GM23338 (cell line): ENCODE data around the gene LY86. TPM values are rescaled to one million over a fixed set of nuclear protein-coding genes. Genes with fewer than 3 reads are reported as not detected.

Experiments used
- ATAC-seq: fragments of 200-7000 bp; cut with Tn5 transposase; 3 replicates; pipeline ENCODE4 v1.9.1; 2020
- DNase-seq: peaks from one replicate; pipeline ENCODE4 v3.0.0-alpha.2; 2015; ENCODE audit warnings: low spot score
- H2AFZ ChIP-seq: fragments of 200-600 bp; sonication (generic); 2 replicates; pipeline ENCODE4 v1.8.0; 2016; ENCODE audit warnings: antibody characterized with exemption, mild to moderate bottlenecking, moderate library complexity
- H3F3A ChIP-seq: fragments of 200-600 bp; sonication (generic); replicated peaks from 2 replicates; pipeline ENCODE4 v1.8.0; 2017; ENCODE audit warnings: antibody characterized with exemption, mixed run types, low read depth
- H3K27ac ChIP-seq: fragments of 200-600 bp; sonication (generic); 2 replicates; pipeline ENCODE4 v1.6.1; 2016; ENCODE audit warnings: low read depth
- H3K27me3 ChIP-seq: fragments of 200-600 bp; sonication (generic); 2 replicates; pipeline ENCODE4 v1.8.0; 2016; ENCODE audit warnings: mild to moderate bottlenecking, mixed run types, moderate library complexity; ENCODE audit not compliant: insufficient read depth
- H3K36me3 ChIP-seq: fragments of 200-600 bp; sonication (generic); 2 replicates; pipeline ENCODE4 v1.8.0; 2016; ENCODE audit warnings: mild to moderate bottlenecking; ENCODE audit not compliant: insufficient read depth
- H3K4me1 ChIP-seq: fragments of 200-600 bp; sonication (generic); 2 replicates; pipeline ENCODE4 v1.8.0; 2016; ENCODE audit warnings: mild to moderate bottlenecking, moderate library complexity; ENCODE audit not compliant: insufficient read depth
- H3K4me2 ChIP-seq: fragments of 200-600 bp; sonication (generic); 2 replicates; pipeline ENCODE4 v1.7.1; 2017; ENCODE audit warnings: mixed run types
- H3K4me3 ChIP-seq: fragments of 200-600 bp; sonication (generic); 2 replicates; pipeline ENCODE4 v1.6.1; 2016; ENCODE audit warnings: mixed run types
- H3K79me2 ChIP-seq: fragments of 200-600 bp; sonication (generic); replicated peaks from 2 replicates; pipeline ENCODE4 v1.8.0; 2017; ENCODE audit warnings: mild to moderate bottlenecking; ENCODE audit not compliant: insufficient read depth
- H3K9me2 ChIP-seq: fragments of 200-600 bp; sonication (generic); 2 replicates; pipeline ENCODE4 v1.8.0; 2017; ENCODE audit not compliant: insufficient read depth
- H4K20me1 ChIP-seq: fragments of 200-600 bp; sonication (generic); replicated peaks from 2 replicates; pipeline ENCODE4 v1.8.0; 2017; ENCODE audit warnings: mild to moderate bottlenecking; ENCODE audit not compliant: insufficient read depth
- H3K27ac Mint-ChIP-seq: 2 replicates; pipeline ENCODE4 v1.8.0; 2020; ENCODE audit warnings: inconsistent platforms, mild to moderate bottlenecking, moderate library complexity, mixed read lengths
- H3K27me3 Mint-ChIP-seq: 3 replicates; pipeline ENCODE4 v1.8.0; 2022; ENCODE audit warnings: low read depth, mild to moderate bottlenecking, moderate library complexity, mixed read lengths, inconsistent platforms; ENCODE audit not compliant: insufficient read depth, poor library complexity
- H3K36me3 Mint-ChIP-seq: 3 replicates; pipeline ENCODE4 v1.8.0; 2021; ENCODE audit warnings: low read depth, mild to moderate bottlenecking, inconsistent platforms, moderate library complexity, mixed read lengths
- H3K4me1 Mint-ChIP-seq: 3 replicates; pipeline ENCODE4 v1.8.0; 2020; ENCODE audit warnings: mild to moderate bottlenecking, inconsistent platforms, mixed read lengths
- H3K4me3 Mint-ChIP-seq: 3 replicates; pipeline ENCODE4 v1.8.0; 2021; ENCODE audit warnings: moderate library complexity, mild to moderate bottlenecking, inconsistent platforms, mixed read lengths
- H3K9me3 Mint-ChIP-seq: 3 replicates; pipeline ENCODE4 v1.8.0; 2020; ENCODE audit warnings: moderate library complexity, mild to moderate bottlenecking, inconsistent platforms, mixed read lengths
- JUNB ChIP-seq: IDR thresholded peaks from one replicate; pipeline ENCODE4 v1.6.1; 2016; ENCODE audit warnings: antibody characterized with exemption; ENCODE audit not compliant: unreplicated experiment
- NANOG ChIP-seq: IDR thresholded peaks from 2 replicates; pipeline ENCODE4 v1.6.1; 2016; ENCODE audit warnings: antibody characterized with exemption, borderline replicate concordance
- POLR2AphosphoS5 ChIP-seq: IDR thresholded peaks from 2 replicates; pipeline ENCODE4 v1.6.1; 2016; ENCODE audit warnings: antibody characterized with exemption, low read depth
- STAT1 ChIP-seq: IDR thresholded peaks from one replicate; pipeline ENCODE4 v1.6.1; 2016; ENCODE audit warnings: antibody characterized with exemption; ENCODE audit not compliant: unreplicated experiment
- ZNF114 ChIP-seq: fragments of 250-450 bp; sonication (Bioruptor Pico); IDR thresholded peaks from 2 replicates; pipeline ENCODE4 v1.5.0; 2020; ENCODE audit warnings: mild to moderate bottlenecking, moderate library complexity
- ZNF331 ChIP-seq: fragments of 250-450 bp; sonication (Bioruptor Pico); IDR thresholded peaks from 2 replicates; pipeline ENCODE4 v1.5.0; 2020; ENCODE audit warnings: low read depth, mild to moderate bottlenecking, moderate library complexity
- ZNF462 ChIP-seq: fragments of 250-450 bp; sonication (Bioruptor Pico); IDR thresholded peaks from 2 replicates; pipeline ENCODE4 v1.5.0; 2020; ENCODE audit warnings: mild to moderate bottlenecking, moderate library complexity
- polyA plus RNA-seq: library from polyadenylated mRNA; unstranded; fragments of >200 nt; fragmentation: Nextera tagmentation; extraction: Ambion mirVana; gene quantifications from 2 replicates; pipeline ENCODE4 v1.2.1, GENCODE V29; 2016
- total RNA-seq: library from RNA; depleted of rRNA; stranded (reverse); fragments of >200 nt; shearing (Covaris generic); gene quantifications from 2 replicates; pipeline ENCODE4 v1.2.3, GENCODE V29; 2014

The LY86 gene
- total and polyA plus RNA-seq, 2 experiments from 2014 or later: 0.29 TPM; not detected in 1

GRCh38 chr6:6579281-6579680, 9.2 kb upstream of the LY86 start:
- no peak for TF ChIP-seq ZNF114 (CRISPR knock-in tag)
- TF ChIP-seq ZNF462 (CRISPR knock-in tag): no peak
- TF ChIP-seq JUNB: no peak
- TF ChIP-seq ZNF331 (CRISPR knock-in tag): no peak
- no peak for TF ChIP-seq NANOG
- TF ChIP-seq STAT1: no peak
- TF ChIP-seq POLR2AphosphoS5: no peak
- H3K27ac Mint-ChIP-seq: no peak overlapping the region
- ATAC-seq: no peak

More at GRCh38 chr6:6579281-6579680, 9.2 kb upstream of the LY86 start:
- H3K4me1 Mint-ChIP-seq: no peaks in the 10 kb centered on the region
- no peak overlapping the region for H2AFZ ChIP-seq
- H3K4me3 ChIP-seq: no peak overlapping the region
- H3K4me2 ChIP-seq: no peak overlapping the region
- no peaks in the 10 kb centered on the region for H3K36me3 ChIP-seq
- no peak overlapping the region for H3K4me3 Mint-ChIP-seq
- peaks cover 19% of the 10 kb centered on the region for H3K9me3 Mint-ChIP-seq
- H3K9me2 ChIP-seq: no peaks in the 10 kb centered on the region
- H3K27me3 ChIP-seq: no peaks in the 10 kb centered on the region
- DNase-seq: no peak
- peaks cover 7% of the 10 kb centered on the region for H3K27me3 Mint-ChIP-seq
- no peak overlapping the region for H3K27ac ChIP-seq
- no peaks in the 10 kb centered on the region for H4K20me1 ChIP-seq
- H3K4me1 ChIP-seq: no peaks in the 10 kb centered on the region
- H3K79me2 ChIP-seq: no peaks in the 10 kb centered on the region
- peaks cover 5% of the 10 kb centered on the region; the same call in 2 of the 3 replicates for H3K36me3 Mint-ChIP-seq
- no peaks in the 10 kb centered on the region for H3F3A ChIP-seq
